HepG2 (cell line): Measurements from ENCODE around the gene FOXK2. TPM values are rescaled to one million over a fixed set of nuclear protein-coding genes. Genes with fewer than 3 reads are reported as not detected.

ENCODE experiments used
- BORCS8-MEF2B ChIP-seq: sonication (generic); formaldehyde crosslinking; IDR thresholded peaks from 2 replicates; pipeline ENCODE4 v1.8.0; 2022; ENCODE audit warnings: mild to moderate bottlenecking, missing genetic modification reagents
- FOXO1 ChIP-seq: sonication (generic); formaldehyde crosslinking; IDR thresholded peaks from 2 replicates; pipeline ENCODE4 v1.4.0; 2020; ENCODE audit warnings: missing genetic modification reagents
- GATAD1 ChIP-seq: IDR thresholded peaks from 2 replicates; pipeline ENCODE4 v1.6.1; 2016; ENCODE audit warnings: missing genetic modification reagents, missing compliant biosample characterization
- HIC2 ChIP-seq: sonication (generic); formaldehyde crosslinking; IDR thresholded peaks from 2 replicates; pipeline ENCODE4 v1.9.0; 2022; ENCODE audit warnings: low read depth, missing genetic modification reagents
- HNRNPH1 ChIP-seq: fragments of 200-400 bp; formaldehyde crosslinking; optimal IDR thresholded peaks from 2 replicates; pipeline ENCODE3; 2017; ENCODE audit warnings: mild to moderate bottlenecking, low read depth, low read length
- HNRNPK ChIP-seq: fragments of 200-400 bp; formaldehyde crosslinking; IDR thresholded peaks from 2 replicates; pipeline ENCODE4 v1.6.1; 2018; ENCODE audit warnings: low read length, low read depth, moderate library complexity, mild to moderate bottlenecking; ENCODE audit not compliant: poor library complexity, severe bottlenecking
- KAT7 ChIP-seq: IDR thresholded peaks from 2 replicates; pipeline ENCODE4 v1.6.1; 2018; ENCODE audit warnings: borderline replicate concordance, missing compliant biosample characterization
- MIER2 ChIP-seq: IDR thresholded peaks from 2 replicates; pipeline ENCODE4 v1.6.1; 2016; ENCODE audit warnings: missing biosample characterization, missing genetic modification reagents
- RXRB ChIP-seq: IDR thresholded peaks from 2 replicates; pipeline ENCODE4 v1.6.1; 2016; ENCODE audit warnings: borderline replicate concordance, missing genetic modification reagents, missing compliant biosample characterization
- SALL1 ChIP-seq: sonication (generic); formaldehyde crosslinking; IDR thresholded peaks from 2 replicates; pipeline ENCODE4 v1.8.0; 2022; ENCODE audit warnings: mild to moderate bottlenecking, missing genetic modification reagents
- TEAD2 ChIP-seq: sonication (generic); formaldehyde crosslinking; IDR thresholded peaks from 2 replicates; pipeline ENCODE4 v1.9.0; 2021; ENCODE audit warnings: missing genetic modification reagents
- TP53 ChIP-seq: sonication (generic); formaldehyde crosslinking; conservative IDR thresholded peaks from 2 replicates; pipeline ENCODE4 v1.4.0; 2020; ENCODE audit warnings: missing genetic modification reagents
- YY1 ChIP-seq: IDR thresholded peaks from 2 replicates; pipeline ENCODE4 v1.6.1; 2011; ENCODE audit warnings: low read length, low read depth, moderate library complexity, mild to moderate bottlenecking; ENCODE audit not compliant: insufficient read depth, insufficient replicate concordance
- ZBTB3 ChIP-seq: sonication (generic); formaldehyde crosslinking; IDR thresholded peaks from 2 replicates; pipeline ENCODE4 v1.4.0; 2020; ENCODE audit warnings: low read depth, mild to moderate bottlenecking, moderate library complexity, missing genetic modification reagents, borderline replicate concordance
- ZNF256 ChIP-seq: sonication (generic); formaldehyde crosslinking; conservative IDR thresholded peaks from 2 replicates; pipeline ENCODE4 v1.4.0; 2020; ENCODE audit warnings: missing genetic modification reagents
- ZNF263 ChIP-seq: sonication (generic); formaldehyde crosslinking; IDR thresholded peaks from 2 replicates; pipeline ENCODE4 v1.4.0; 2020; ENCODE audit warnings: missing genetic modification reagents
- ZNF382 ChIP-seq: sonication (generic); formaldehyde crosslinking; IDR thresholded peaks from 2 replicates; pipeline ENCODE4 v1.5.0; 2020; ENCODE audit warnings: missing genetic modification reagents, mild to moderate bottlenecking, borderline replicate concordance
- ZNF772 ChIP-seq: sonication (generic); formaldehyde crosslinking; IDR thresholded peaks from 2 replicates; pipeline ENCODE4 v1.5.0; 2020; ENCODE audit warnings: mild to moderate bottlenecking, missing genetic modification reagents
- polyA plus RNA-seq, 8 experiments: library from polyadenylated mRNA; depleted of rRNA in 3 of 8; stranded (reverse) in 7 of 8; unstranded in 1 of 8; fragments of >200 nt; fragmentation: Illumina TruSeq in 4 of 8; extraction: Trizol in 4 of 8; gene quantifications; 2 replicates each; pipeline versions ENCODE4 v1.2.1 to v1.2.3, GENCODE V29; 2011 to 2016; ENCODE audit warnings: low read depth in 4 of 8, missing spikeins in 1 of 8, mixed read lengths in 1 of 8; ENCODE audit not compliant: insufficient read depth in 1 of 8
- total RNA-seq, 5 experiments: library from RNA; depleted of rRNA; stranded (reverse); fragments of >200 nt; fragmentation: Illumina TruSeq; extraction: Trizol; gene quantifications; 2 replicates each; pipeline ENCODE4 v1.2.3, GENCODE V29; 2016; ENCODE audit warnings: low read depth in 1 of 5
- TF ChIP-seq, protein P1 (sequence below): sonication (generic); formaldehyde crosslinking; IDR thresholded peaks from 2 replicates; pipeline ENCODE4 v1.5.1; 2020; ENCODE audit warnings: mild to moderate bottlenecking, missing genetic modification reagents
- TF ChIP-seq, protein P2 (sequence below): sonication (generic); formaldehyde crosslinking; IDR thresholded peaks from 2 replicates; pipeline ENCODE4 v1.9.0; 2021; ENCODE audit warnings: missing genetic modification reagents, borderline replicate concordance
- TF ChIP-seq, protein P3 (sequence below): sonication (generic); formaldehyde crosslinking; IDR thresholded peaks from 2 replicates; pipeline ENCODE4 v1.4.0; 2020; ENCODE audit warnings: missing genetic modification reagents

FOXK2 gene
- total and polyA plus RNA-seq, 2 of the 13 experiments (the other 11 are each of a cell fraction or from before 2014, with no cell fraction given): 67.1 to 67.2 TPM

DNA sequence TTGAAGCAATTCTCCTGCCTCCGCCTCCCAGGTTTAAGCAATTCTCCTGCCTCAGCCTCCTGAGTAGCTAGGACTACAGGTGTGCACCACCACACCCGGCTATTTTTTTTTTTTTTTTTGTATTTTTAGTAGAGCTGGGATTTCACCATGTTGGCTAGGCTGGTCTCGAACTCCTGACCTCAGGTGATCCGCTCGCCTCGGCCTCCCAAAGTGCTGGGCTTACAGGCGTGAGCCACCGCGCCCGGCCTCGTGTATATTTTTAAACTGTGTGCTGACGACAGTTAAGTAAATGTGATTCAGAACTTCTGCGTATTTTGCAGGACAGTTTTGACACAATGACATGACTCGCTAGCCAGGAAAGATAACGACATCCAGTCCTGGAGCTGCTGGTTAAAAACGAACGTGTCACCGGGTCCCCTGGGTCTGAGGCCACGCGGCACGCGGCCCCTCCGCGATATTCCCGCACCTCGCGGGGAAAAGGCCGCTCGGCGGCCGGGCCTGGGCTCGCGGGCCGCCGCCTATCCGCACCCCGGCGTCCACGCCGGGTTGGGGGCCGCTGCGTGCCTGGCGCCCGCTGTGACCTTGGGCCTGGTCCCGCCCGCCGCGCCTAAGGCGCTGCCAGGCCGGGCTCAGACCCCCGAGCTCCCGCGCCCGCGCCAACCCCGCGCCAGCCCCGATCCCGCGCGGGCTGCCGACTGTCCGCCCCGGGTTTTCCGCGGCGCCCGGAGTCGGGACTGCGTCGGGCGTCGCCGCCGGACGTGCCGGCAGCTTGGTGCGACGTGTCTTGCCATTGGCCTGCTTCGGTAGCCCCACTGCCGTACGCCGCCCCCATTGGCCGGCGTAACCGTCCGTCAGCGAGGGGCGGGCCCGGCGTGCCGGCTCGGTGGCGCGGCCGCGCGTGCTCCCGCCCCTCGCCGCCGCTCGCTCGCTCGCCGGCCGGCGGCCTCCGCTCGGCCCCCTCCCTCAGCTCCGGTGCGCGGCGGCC, at the start of gene FOXK2 (continued):
- TF ChIP-seq, protein P1, sequence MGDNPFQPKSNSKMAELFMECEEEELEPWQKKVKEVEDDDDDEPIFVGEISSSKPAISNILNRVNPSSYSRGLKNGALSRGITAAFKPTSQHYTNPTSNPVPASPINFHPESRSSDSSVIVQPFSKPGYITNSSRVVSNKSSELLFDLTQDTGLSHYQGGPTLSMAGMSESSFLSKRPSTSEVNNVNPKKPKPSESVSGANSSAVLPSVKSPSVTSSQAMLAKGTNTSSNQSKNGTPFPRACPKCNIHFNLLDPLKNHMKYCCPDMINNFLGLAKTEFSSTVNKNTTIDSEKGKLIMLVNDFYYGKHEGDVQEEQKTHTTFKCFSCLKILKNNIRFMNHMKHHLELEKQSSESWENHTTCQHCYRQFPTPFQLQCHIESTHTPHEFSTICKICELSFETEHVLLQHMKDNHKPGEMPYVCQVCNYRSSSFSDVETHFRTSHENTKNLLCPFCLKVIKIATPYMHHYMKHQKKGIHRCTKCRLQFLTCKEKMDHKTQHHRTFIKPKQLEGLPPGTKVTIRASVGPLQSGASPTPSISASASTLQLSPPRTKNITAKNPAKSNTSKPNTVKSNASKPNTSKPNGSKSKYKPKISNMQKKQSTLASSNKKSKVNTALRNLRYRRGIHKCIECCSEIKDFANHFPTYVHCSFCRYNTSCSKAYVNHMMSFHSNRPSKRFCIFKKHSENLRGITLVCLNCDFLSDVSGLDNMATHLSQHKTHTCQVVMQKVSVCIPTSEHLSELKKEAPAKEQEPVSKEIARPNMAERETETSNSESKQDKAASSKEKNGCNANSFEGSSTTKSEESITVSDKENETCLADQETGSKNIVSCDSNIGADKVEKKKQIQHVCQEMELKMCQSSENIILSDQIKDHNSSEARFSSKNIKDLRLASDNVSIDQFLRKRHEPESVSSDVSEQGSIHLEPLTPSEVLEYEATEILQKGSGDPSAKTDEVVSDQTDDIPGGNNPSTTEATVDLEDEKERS (CRISPR knock-in tag): peak; percentile 36; the same call in 1 of the 2 replicates
- TF ChIP-seq ZNF256 (CRISPR knock-in tag): 0 out of 2 replicates have a peak, but pooled peaks have one; percentile 18
- peak; percentile 81 for TF ChIP-seq YY1
- TF ChIP-seq HNRNPH1: no peak
- peak; percentile 26; the same call in 1 of the 2 replicates for TF ChIP-seq TEAD2
- TF ChIP-seq RXRB: 0 out of 2 replicates have a peak, but pooled peaks have one; percentile 11
- no peak for TF ChIP-seq ZBTB3 (CRISPR knock-in tag)
- no peak for TF ChIP-seq KAT7 (CRISPR knock-in tag)
- TF ChIP-seq FOXO1 (CRISPR knock-in tag): peak; percentile 40
- peak; percentile 49; the same call in 1 of the 2 replicates for TF ChIP-seq SALL1 (CRISPR knock-in tag)
- peak; percentile 49; the same call in 1 of the 2 replicates for TF ChIP-seq ZNF263 (CRISPR knock-in tag)
- TF ChIP-seq HNRNPK: peak; percentile 21
- 0 out of 2 replicates have a peak, but pooled peaks have one; percentile 21 for TF ChIP-seq GATAD1 (CRISPR knock-in tag)
- peak; percentile 66; the same call in 1 of the 2 replicates for TF ChIP-seq TP53 (CRISPR knock-in tag)
- TF ChIP-seq, protein P2, sequence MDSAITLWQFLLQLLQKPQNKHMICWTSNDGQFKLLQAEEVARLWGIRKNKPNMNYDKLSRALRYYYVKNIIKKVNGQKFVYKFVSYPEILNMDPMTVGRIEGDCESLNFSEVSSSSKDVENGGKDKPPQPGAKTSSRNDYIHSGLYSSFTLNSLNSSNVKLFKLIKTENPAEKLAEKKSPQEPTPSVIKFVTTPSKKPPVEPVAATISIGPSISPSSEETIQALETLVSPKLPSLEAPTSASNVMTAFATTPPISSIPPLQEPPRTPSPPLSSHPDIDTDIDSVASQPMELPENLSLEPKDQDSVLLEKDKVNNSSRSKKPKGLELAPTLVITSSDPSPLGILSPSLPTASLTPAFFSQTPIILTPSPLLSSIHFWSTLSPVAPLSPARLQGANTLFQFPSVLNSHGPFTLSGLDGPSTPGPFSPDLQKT (CRISPR knock-in tag): no peak
- TF ChIP-seq HIC2: peak; percentile 36; the same call in 1 of the 2 replicates
- TF ChIP-seq, protein P3, sequence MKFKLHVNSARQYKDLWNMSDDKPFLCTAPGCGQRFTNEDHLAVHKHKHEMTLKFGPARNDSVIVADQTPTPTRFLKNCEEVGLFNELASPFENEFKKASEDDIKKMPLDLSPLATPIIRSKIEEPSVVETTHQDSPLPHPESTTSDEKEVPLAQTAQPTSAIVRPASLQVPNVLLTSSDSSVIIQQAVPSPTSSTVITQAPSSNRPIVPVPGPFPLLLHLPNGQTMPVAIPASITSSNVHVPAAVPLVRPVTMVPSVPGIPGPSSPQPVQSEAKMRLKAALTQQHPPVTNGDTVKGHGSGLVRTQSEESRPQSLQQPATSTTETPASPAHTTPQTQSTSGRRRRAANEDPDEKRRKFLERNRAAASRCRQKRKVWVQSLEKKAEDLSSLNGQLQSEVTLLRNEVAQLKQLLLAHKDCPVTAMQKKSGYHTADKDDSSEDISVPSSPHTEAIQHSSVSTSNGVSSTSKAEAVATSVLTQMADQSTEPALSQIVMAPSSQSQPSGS: no peak
- TF ChIP-seq ZNF382 (CRISPR knock-in tag): no peak
- TF ChIP-seq BORCS8-MEF2B (CRISPR knock-in tag): peak; percentile 44; the same call in 1 of the 2 replicates
- TF ChIP-seq ZNF772: peak; percentile 64; the same call in 1 of the 2 replicates
- TF ChIP-seq MIER2 (CRISPR knock-in tag): no peak
